Left renal pelvis (tissue), 4 donors: ENCODE results near the gene GHITM. TPM values are rescaled to one million over a fixed set of nuclear protein-coding genes. Genes with fewer than 3 reads are reported as not detected.
A peak's percentile ranks its signal among the peaks of the same experiment; 100 is the strongest.
"Not testable (repeated sequence)": the region's sequence is repeated elsewhere in the genome, so short reads cannot be mapped to it uniquely, and the experiment has no call there.

Experiments
- DNase-seq, 4 donors: peaks; one replicate each; pipeline ENCODE4 v3.0.0-alpha.2; 2013; ENCODE audit warnings: low read depth in 4 of 4, low spot score in 3 of 4
- polyA plus RNA-seq, 4 donors: library from polyadenylated mRNA; unstranded; fragments of 120-200 nt; gene quantifications; one replicate each; pipeline ENCODE4 v1.2.1, GENCODE V29; 2013; ENCODE audit not compliant: insufficient read length in 4 of 4

The GHITM gene
- 100 to 1,000 TPM; 116 to 191 (median 175) TPM for polyA plus RNA-seq

- peak; percentile 95 to 98 (median 97) for DNase-seq
These were observed at the start of gene GHITM for GRCh38 chr10:84139126-84140035. Gene GHITM (plus strand): TSS chr10:84139509. CDS start chr10:84141501, 1,992 bp downstream.

- DNase-seq = no peak
These were observed 43.4 kb upstream of the GHITM start for GRCh38 chr10:84095811-84096497.

- DNase-seq = no peak
These were observed 41.4 kb upstream of the GHITM start for GRCh38 chr10:84097787-84098353.

- DNase-seq = no peak
These were observed 40.6 kb upstream of the GHITM start for GRCh38 chr10:84098667-84099066.

- DNase-seq = no peak
These were observed 38.3 kb upstream of the GHITM start for GRCh38 chr10:84101042-84101441.

GRCh38 chr10:84108797-84109196, 30.5 kb upstream of the GHITM start:
- no peak for DNase-seq

- not testable (repeated sequence) for DNase-seq
These were observed 29.5 kb upstream of the GHITM start for GRCh38 chr10:84109772-84110171.

- not testable (repeated sequence) for DNase-seq
These were observed 25.8 kb upstream of the GHITM start for GRCh38 chr10:84113468-84113867.

- no peak for DNase-seq
These were observed 25.1 kb upstream of the GHITM start for GRCh38 chr10:84114088-84114667.

GRCh38 chr10:84117204-84117603, 22.1 kb upstream of the GHITM start:
- not testable (repeated sequence) for DNase-seq

GRCh38 chr10:84117686-84118394, 21.5 kb upstream of the GHITM start:
- DNase-seq = no peak

- DNase-seq = no peak
These were observed 20.8 kb upstream of the GHITM start for GRCh38 chr10:84118395-84119006.

- no peak for DNase-seq
These were observed 15.9 kb upstream of the GHITM start for GRCh38 chr10:84123362-84123761.

GRCh38 chr10:84125910-84126784, 13.2 kb upstream of the GHITM start:
- DNase-seq = not testable (repeated sequence)

- no peak for DNase-seq
These were observed 12.5 kb upstream of the GHITM start for GRCh38 chr10:84126785-84127167.

- no peak for DNase-seq
These were observed 3.5 kb upstream of the GHITM start for GRCh38 chr10:84135836-84136235.

- DNase-seq = no peak
These were observed 1.5 kb upstream of the GHITM start for GRCh38 chr10:84137811-84138210.

GRCh38 chr10:84138478-84139125, 707 bp upstream of the GHITM start:
- DNase-seq = no peak

GRCh38 chr10:84140036-84140379, 699 bp downstream of the GHITM start:
- DNase-seq = no peak
